Endothelial cell of umbilical vein (primary cell): Measurements from ENCODE around the gene LRRK2. TPM values are rescaled to one million over a fixed set of nuclear protein-coding genes. Genes with fewer than 3 reads are reported as not detected.

Experiments used
- BruUV-seq: library from RNA; stranded (reverse); fragments of 400-500 nt; replicated peaks from 2 replicates; lab custom pipeline; 2021; lab: Mats Ljungman, UMichigan
- CTCF ChIA-PET: fragments of 300-600, 350-600 bp; sonication (Branson Sonifier 250); formaldehyde crosslinking; loops from one replicate; lab custom pipeline; 2021; ENCODE audit warnings: antibody characterized with exemption, inconsistent platforms; lab: Charles Lee
- POLR2A ChIA-PET: fragments of 300-600, 350-600 bp; sonication (Branson Sonifier 250); formaldehyde crosslinking; loops from one replicate; lab custom pipeline; 2021; ENCODE audit warnings: antibody characterized with exemption, inconsistent platforms; lab: Charles Lee
- DNase-seq: peaks from one replicate; pipeline ENCODE4 v3.0.0-alpha.2; 2011; ENCODE audit warnings: low read depth, low spot score
- FAIRE-seq: peaks from 2 replicates; lab custom pipeline; 2011; peaks lifted over from hg19 to GRCh38; lab: Jason Lieb, UNC
- H2AFZ ChIP-seq: 2 replicates; pipeline ENCODE4 v1.6.0; 2012; ENCODE audit warnings: low read depth, low read length, control low read depth, inconsistent platforms
- H3K27ac ChIP-seq: 2 replicates; pipeline ENCODE4 v1.5.1; 2011; ENCODE audit warnings: low read depth, mild to moderate bottlenecking, control low read depth, low read length, moderate library complexity; ENCODE audit not compliant: insufficient read depth
- H3K27me3 ChIP-seq, 2 experiments: 2 replicates each; pipeline versions ENCODE4 v1.6.0 to v1.6.1; 2011; ENCODE audit warnings: low read length in 2 of 2, mixed read lengths in 1 of 2; ENCODE audit not compliant: control insufficient read depth in 2 of 2, insufficient read depth in 2 of 2
- H3K36me3 ChIP-seq, 2 experiments: 2 replicates in 1 of 2; 3 replicates in 1 of 2; pipeline ENCODE4 v1.5.1; 2011; ENCODE audit warnings: low read length in 2 of 2, mild to moderate bottlenecking in 1 of 2, moderate library complexity in 1 of 2; ENCODE audit not compliant: control insufficient read depth in 2 of 2, insufficient read depth in 2 of 2; ENCODE audit errors: extremely low read depth in 1 of 2
- H3K4me1 ChIP-seq: 3 replicates; pipeline ENCODE4 v1.5.1; 2011; ENCODE audit warnings: mild to moderate bottlenecking, low read length; ENCODE audit not compliant: control insufficient read depth, insufficient read depth; ENCODE audit errors: extremely low read depth
- H3K4me2 ChIP-seq: 2 replicates; pipeline ENCODE4 v1.6.1; 2011; ENCODE audit warnings: low read length, control low read depth, mixed read lengths; ENCODE audit not compliant: insufficient read depth
- H3K4me3 ChIP-seq, 3 experiments: fragments of 200-600 bp in 1 of 3; sonication (generic), shearing (Covaris generic) in 1 of 3; replicated peaks in 1 of 3; 2 replicates each; pipeline ENCODE4 v1.5.1; 2011 to 2016; ENCODE audit warnings: control low read depth in 3 of 3, low read length in 3 of 3, mild to moderate bottlenecking in 2 of 3, inconsistent platforms in 1 of 3, low read depth in 1 of 3, moderate library complexity in 1 of 3; ENCODE audit not compliant: insufficient read depth in 1 of 3
- H3K79me2 ChIP-seq: 2 replicates; pipeline ENCODE4 v1.6.0; 2012; ENCODE audit warnings: low read length, inconsistent platforms; ENCODE audit not compliant: control insufficient read depth, insufficient read depth
- H3K9ac ChIP-seq: replicated peaks from 2 replicates; pipeline ENCODE3; 2011; ENCODE audit warnings: low read length, control low read depth; ENCODE audit not compliant: insufficient read depth; ENCODE audit errors: extremely low read depth
- H3K9me1 ChIP-seq: replicated peaks from 3 replicates; pipeline ENCODE4 v1.6.0; 2011; ENCODE audit warnings: mild to moderate bottlenecking, low read length; ENCODE audit not compliant: control insufficient read depth, insufficient read depth; ENCODE audit errors: extremely low read depth
- H3K9me3 ChIP-seq: replicated peaks from 2 replicates; pipeline ENCODE4 v1.5.1; 2012; ENCODE audit warnings: low read length, inconsistent platforms; ENCODE audit not compliant: control insufficient read depth, insufficient read depth
- H4K20me1 ChIP-seq: replicated peaks from 2 replicates; pipeline ENCODE3; 2011; ENCODE audit warnings: mild to moderate bottlenecking, low read length; ENCODE audit not compliant: control insufficient read depth, insufficient read depth; ENCODE audit errors: extremely low read depth
- EZH2 ChIP-seq: IDR thresholded peaks from 2 replicates; pipeline ENCODE4 v1.6.1; 2012; ENCODE audit warnings: borderline replicate concordance, low read depth, mild to moderate bottlenecking, moderate library complexity, low read length, inconsistent platforms; ENCODE audit not compliant: severe bottlenecking
- FOS ChIP-seq: IDR thresholded peaks from 2 replicates; pipeline ENCODE4 v1.6.1; 2011; ENCODE audit warnings: mild to moderate bottlenecking, low read length, moderate library complexity, borderline replicate concordance; ENCODE audit not compliant: insufficient read depth
- GATA2 ChIP-seq: IDR thresholded peaks from 2 replicates; pipeline ENCODE4 v1.7.0; 2011; ENCODE audit warnings: low read depth, mild to moderate bottlenecking, moderate library complexity, mixed read lengths, low read length; ENCODE audit not compliant: insufficient read length, insufficient read depth
- JUN ChIP-seq: IDR thresholded peaks from 2 replicates; pipeline ENCODE4 v1.6.1; 2011; ENCODE audit warnings: borderline replicate concordance, low read depth; ENCODE audit not compliant: insufficient read length, insufficient read depth
- MYC ChIP-seq: IDR thresholded peaks from one replicate; pipeline ENCODE4 v1.6.1; 2011; ENCODE audit warnings: mild to moderate bottlenecking, low read depth, low read length
- POLR2A ChIP-seq: IDR thresholded peaks from 2 replicates; pipeline ENCODE4 v1.6.1; 2012; ENCODE audit warnings: low read depth, mild to moderate bottlenecking, control low read depth, low read length
- POLR2AphosphoS5 ChIP-seq: IDR thresholded peaks from 2 replicates; pipeline ENCODE4 v1.6.1; 2012; ENCODE audit warnings: low read depth, mild to moderate bottlenecking, control low read depth, low read length, moderate library complexity; ENCODE audit not compliant: insufficient read depth
- dilution Hi-C: fragments of 300-500 bp; cut with MboI; formaldehyde crosslinking; loops from one replicate; pipeline ENCODE4 v1.15.0; 2019; ENCODE audit warnings: low sequenced_read_pairs; ENCODE audit not compliant: extremely low pct_ligation_motif_present
- intact Hi-C: fragments of 100-400 bp; cut with micrococcal nuclease; formaldehyde crosslinking; loops from one replicate; pipeline ENCODE4 v1.10.0; 2022
- polyA plus RNA-seq, 4 experiments: library from polyadenylated mRNA; depleted of rRNA in 3 of 4; stranded (reverse) in 3 of 4; unstranded in 1 of 4; fragments of >200 nt; gene quantifications; 2 replicates each; pipeline versions ENCODE4 v1.2.1 to v1.2.3, GENCODE V29; 2011 to 2012; ENCODE audit warnings: missing spikeins in 1 of 4
- total RNA-seq: library from RNA; stranded (reverse); gene quantifications from 2 replicates; pipeline ENCODE4 v1.2.3, GENCODE V29; 2021
- TF ChIP-seq, protein P1 (sequence below), 2 donors: IDR thresholded peaks; 1 replicate in 1 of 2; 2 replicates in 1 of 2; pipeline ENCODE4 v1.5.1; 2011; ENCODE audit warnings: low read length in 2 of 2, mild to moderate bottlenecking in 2 of 2, moderate library complexity in 2 of 2, control low read depth in 1 of 2, inconsistent platforms in 1 of 2, low read depth in 1 of 2; ENCODE audit not compliant: insufficient read depth in 1 of 2; ENCODE audit errors: extremely low read depth in 1 of 2
- TF ChIP-seq, protein P2 (sequence below): IDR thresholded peaks from 2 replicates; pipeline ENCODE4 v1.6.1; 2011; ENCODE audit not compliant: insufficient read depth, insufficient read length

LRRK2 gene
- total and polyA plus RNA-seq, 2 donors (not counting 3 experiments of a cell fraction or from before 2014, with no cell fraction given), result 0.26 to 2.2 TPM

DNA sequence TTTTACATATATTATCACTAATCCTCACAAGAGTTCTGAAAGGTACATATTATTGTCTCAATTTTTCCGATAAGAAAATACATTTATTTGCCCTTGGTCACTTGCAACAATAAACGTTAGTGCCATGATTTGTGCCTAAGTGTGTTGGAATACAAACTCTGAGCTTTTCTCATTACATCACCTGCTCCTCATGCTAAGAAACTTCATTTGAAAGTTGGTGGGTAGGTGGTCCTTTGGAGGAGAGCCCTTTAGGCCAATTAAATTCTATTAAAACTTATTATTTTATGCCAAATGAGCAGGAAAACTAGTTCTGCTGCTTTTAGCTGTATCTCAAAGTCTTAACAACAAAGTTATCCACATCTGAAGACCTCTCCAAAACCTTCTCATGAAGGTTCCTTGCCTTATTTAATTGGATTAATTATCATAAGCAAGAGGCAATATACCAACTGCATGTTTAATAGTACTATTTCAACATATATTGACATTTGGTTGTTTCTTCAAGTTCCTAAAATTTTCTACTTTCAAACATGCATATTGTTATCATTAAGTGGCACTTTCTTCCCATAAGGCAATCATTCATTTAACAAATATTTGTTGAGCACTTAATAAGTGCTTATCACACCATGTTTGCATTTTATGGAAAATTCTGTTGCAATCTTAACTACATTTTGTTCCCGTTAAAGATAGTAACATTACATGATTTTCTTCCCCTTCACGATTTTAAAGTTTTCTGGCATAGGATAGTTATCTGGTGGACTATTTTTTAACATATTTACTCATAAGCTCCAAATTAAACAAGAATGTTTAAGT lies 40.1 kb upstream of the LRRK2 start:
- no peaks in the 10 kb centered on the region for H3K4me1 ChIP-seq
- no peaks in the 10 kb centered on the region for H3K36me3 ChIP-seq
- H3K9ac ChIP-seq, result no peak overlapping the region
- no peak overlapping the region for H2AFZ ChIP-seq
- TF ChIP-seq FOS (no peak), MYC (no peak), POLR2AphosphoS5 (no peak), EZH2 (no peak), JUN (no peak), POLR2A (no peak), GATA2 (no peak)
- TF ChIP-seq, protein P1, sequence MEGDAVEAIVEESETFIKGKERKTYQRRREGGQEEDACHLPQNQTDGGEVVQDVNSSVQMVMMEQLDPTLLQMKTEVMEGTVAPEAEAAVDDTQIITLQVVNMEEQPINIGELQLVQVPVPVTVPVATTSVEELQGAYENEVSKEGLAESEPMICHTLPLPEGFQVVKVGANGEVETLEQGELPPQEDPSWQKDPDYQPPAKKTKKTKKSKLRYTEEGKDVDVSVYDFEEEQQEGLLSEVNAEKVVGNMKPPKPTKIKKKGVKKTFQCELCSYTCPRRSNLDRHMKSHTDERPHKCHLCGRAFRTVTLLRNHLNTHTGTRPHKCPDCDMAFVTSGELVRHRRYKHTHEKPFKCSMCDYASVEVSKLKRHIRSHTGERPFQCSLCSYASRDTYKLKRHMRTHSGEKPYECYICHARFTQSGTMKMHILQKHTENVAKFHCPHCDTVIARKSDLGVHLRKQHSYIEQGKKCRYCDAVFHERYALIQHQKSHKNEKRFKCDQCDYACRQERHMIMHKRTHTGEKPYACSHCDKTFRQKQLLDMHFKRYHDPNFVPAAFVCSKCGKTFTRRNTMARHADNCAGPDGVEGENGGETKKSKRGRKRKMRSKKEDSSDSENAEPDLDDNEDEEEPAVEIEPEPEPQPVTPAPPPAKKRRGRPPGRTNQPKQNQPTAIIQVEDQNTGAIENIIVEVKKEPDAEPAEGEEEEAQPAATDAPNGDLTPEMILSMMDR (IDR thresholded peaks at IDR 0.05; ENCODE audit: extremely low read depth in 1 of 2, insufficient read depth in 1 of 2, low read depth in 1 of 2, low read length in 2 of 2), result no peak
- TF ChIP-seq, protein P2, sequence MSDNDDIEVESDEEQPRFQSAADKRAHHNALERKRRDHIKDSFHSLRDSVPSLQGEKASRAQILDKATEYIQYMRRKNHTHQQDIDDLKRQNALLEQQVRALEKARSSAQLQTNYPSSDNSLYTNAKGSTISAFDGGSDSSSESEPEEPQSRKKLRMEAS, result no peak
- FAIRE-seq (no peak), DNase-seq (no peak)
- no peaks in the 10 kb centered on the region for H3K79me2 ChIP-seq
- no peaks in the 10 kb centered on the region for H3K27me3 ChIP-seq
- CTCF ChIA-PET, result interaction anchor here (1.1 to 1.2 kb wide), 2 partner anchors 9 to 27 kb away, joined by 3 to 4 read pairs; no protein-coding TSS in a partner anchor
- no peak overlapping the region for H3K27ac ChIP-seq
- no peak overlapping the region for H3K4me2 ChIP-seq
- POLR2A ChIA-PET, result no interaction called here
- intact Hi-C loops, result no loop called here
- no peaks in the 10 kb centered on the region for H3K9me1 ChIP-seq
- no peak overlapping the region for H3K4me3 ChIP-seq
- no peaks in the 10 kb centered on the region for H3K9me3 ChIP-seq
- BruUV-seq, result no TSS peak
- dilution Hi-C loops, result no loop called here
- no peaks in the 10 kb centered on the region for H4K20me1 ChIP-seq
